Stimulated activated CD4-positive, alpha-beta T cell treated with anti-CD3 and anti-CD28 coated beads, Interleukin-2, amount 100 ng/mL, for 4 hours (primary cell): ENCODE data around the gene MAN1A1.

Source experiments
- DNase-seq: peaks from one replicate; pipeline ENCODE4 v3.0.0-alpha.2; 2020; ENCODE audit warnings: low read depth

MAN1A1 gene

DNA sequence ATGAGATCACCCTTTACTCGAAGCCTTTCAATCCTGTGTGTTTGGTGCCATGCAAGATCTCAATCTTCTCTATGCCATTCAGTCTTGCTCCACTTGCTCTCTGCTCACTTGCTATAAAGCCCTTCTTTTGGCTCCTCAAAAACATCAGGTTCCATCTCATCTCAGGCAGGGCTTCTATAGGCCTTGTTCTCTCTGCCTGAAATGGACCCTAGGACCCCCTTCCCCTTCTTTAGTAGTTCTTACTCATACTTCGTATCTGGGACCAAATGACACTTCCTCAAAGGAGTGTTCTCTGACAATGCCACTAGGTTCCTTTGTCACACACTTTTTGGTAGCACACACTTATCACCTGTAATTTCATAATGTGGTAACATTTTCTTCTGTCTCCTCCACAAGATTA is 154.4 kb downstream of the MAN1A1 start:
- DNase-seq, result no peak

DNA sequence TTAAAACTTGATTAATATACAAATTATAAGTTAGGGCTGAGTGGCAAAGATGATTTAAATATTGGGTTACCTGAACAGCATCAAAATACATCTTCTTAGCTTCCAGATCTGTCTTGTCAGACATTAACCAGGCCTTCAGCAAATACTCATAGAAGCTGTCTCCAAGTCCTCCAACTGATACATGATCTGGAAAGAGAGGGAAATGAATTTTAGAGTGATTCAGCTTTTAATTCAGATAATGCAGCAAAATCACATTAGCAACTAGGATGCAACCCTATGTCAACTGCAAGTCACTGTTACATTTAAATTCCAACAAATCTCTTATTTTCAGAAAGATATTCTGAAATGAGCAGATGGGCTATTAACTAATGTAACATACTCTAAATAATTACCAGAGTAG is 155.9 kb downstream of the MAN1A1 start:
- DNase-seq, result no peak

DNA sequence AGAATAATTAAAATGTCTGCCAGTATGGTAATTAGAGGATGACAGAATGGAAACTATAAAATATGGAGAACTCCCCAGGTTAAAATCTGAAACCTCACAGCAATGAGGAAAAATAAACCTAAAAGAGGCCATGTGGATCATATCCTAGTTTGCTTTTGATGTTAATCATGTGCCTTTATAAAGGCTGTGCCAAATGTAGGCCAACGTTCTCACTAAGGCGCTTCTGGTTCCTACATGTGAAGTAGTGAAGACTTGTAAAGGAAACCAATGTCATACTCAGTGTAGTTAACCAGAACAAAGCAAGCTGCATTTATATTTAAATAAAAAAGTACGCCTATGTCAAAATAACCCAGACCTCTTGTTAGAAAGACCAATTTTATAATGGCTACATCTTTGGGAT is 157.4 kb downstream of the MAN1A1 start:
- DNase-seq, result no peak

DNA sequence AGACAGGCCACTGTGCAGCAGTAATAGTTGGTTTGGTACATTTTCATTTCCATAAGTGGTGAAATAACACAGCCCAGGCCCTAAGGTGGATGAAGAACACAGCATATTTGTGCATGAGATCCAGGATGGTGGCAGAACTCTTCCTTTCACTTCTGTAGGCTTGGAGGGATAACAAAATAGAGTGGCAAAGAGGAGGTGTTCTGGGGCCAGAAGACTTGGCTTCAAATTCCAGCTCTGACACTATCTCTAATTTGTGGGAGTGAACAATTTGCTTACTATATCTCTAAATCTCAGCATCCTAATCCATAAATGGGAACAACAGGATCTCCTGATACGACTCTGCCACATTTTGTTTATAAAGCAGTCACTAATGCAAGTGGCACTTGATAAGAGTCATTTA is 159.4 kb downstream of the MAN1A1 start:
- no peak for DNase-seq

DNA sequence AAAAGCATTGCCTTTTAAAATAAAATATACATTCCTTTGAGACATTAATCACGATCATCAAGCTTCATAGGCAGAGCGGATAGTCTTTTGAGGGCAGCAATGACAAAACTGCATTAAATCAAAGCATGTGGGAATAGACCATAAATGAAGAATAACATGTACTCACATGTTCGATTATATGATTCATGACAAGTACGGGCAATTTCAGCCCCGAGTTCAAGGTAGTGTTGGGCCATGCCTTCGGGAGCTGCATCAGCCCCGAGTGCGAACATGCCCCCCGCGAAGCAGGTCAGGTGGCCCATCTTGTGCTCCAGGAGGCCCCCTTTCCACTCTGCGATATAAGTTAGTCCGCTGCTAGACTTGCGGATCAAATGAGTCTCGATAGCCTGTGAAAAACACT is 160.1 kb downstream of the MAN1A1 start:
- no peak for DNase-seq

DNA sequence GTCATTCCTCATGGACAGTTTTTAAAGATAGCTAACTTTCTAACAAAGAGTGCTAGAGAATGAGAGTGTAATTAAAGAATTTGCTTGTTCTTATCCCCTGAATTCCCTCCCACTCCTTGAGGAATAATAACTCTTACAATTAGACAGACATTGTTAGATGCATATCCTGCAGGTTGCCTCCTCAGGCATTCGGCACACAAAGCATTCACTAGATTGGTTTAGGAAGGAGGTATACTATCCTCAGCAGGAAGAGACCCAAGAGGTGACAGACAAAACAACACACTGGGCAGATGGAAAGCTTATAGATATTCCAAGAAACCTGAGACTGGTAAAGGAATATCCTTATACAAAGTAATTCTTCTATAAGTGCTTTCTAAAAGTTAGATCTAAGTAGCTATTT is 162.0 kb downstream of the MAN1A1 start:
- DNase-seq, result no peak

DNA sequence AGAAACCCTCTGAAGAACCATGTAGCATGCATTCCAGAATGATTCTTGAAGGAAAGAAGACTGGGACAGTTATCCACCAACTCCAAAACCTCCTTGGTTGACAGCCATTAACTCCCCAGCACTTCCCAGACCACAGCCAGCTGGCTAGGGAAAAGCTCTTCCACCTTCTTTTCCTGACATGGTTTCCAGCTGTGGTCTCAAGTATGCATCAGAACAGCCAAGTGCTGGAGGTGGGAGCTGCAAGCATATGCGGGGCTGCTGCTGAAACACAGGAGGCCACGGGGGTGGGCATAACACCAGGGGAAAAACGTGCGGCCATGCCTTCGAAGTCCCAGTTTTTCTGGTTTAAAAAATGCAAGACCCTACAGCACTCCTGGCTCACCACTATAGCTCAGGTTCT is 163.1 kb downstream of the MAN1A1 start:
- DNase-seq, result no peak

DNA sequence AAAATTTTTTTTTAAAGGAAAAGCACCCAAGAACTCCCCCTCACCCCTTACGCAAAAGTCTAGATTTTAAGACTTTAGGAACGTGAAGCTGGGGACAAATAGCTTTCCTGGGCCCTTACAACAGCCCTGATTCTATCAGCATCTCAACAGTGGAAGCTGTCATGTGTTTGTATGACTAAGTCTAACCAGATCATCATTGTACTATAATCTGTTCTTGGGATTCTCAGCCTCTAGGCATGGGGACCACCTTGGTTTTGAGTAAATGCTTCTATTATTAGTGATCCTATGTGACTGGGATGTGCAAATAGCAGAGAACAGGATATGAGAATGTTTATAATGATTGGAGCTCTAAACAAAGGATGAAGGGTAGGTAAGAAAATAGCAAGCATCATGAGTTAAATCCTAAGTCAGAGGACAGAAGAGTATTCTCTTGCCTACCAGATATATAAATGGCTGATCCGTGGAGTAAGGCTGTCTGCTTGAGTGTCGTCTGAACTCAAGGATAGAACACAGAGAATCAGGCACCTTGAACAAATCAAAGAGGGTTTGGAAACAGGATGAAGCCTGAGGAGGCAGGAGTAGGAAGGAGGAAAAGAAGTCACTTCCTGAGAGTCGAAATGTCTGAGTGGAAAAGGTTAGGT is 165.4 kb downstream of the MAN1A1 start:
- DNase-seq, result no peak

DNA sequence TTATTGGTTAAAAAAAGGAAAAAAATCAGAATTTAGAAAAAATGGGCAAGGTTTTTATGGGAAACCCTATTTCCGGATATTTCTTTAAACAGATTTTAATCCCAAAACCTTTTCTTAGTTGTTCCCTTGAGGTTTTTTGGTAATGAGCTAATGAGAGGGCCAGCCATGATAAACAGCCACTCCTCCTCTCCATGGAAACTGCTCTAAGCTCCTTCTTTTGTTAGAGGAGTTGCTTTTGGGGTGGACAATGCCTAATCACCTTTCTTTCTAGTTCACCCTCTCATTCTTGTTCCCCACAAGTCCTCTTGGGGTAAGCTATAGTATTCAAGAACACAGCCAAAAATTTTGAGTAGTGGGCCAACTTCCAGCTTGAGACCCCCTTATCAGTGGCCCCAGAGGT is 166.1 kb downstream of the MAN1A1 start:
- no peak for DNase-seq

DNA sequence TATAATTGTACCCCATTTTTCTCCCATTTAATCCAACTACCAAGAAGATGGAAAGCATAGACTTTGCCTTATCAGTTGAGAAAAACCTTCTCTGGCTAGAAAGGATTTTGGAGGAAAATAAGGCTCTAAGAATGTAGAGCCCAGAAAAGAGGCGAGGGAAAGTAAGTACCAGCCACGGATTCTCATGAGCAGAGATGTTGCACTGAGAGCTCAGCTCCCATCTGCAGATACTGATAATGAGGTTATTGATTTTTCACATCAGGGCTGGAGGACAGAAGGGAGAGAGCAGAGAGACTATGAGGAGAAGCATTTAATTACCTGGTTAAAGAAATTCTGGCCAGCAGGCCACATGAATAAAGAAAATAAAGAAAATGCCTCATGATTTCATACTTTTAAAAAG is 166.7 kb downstream of the MAN1A1 start:
- no peak for DNase-seq

DNA sequence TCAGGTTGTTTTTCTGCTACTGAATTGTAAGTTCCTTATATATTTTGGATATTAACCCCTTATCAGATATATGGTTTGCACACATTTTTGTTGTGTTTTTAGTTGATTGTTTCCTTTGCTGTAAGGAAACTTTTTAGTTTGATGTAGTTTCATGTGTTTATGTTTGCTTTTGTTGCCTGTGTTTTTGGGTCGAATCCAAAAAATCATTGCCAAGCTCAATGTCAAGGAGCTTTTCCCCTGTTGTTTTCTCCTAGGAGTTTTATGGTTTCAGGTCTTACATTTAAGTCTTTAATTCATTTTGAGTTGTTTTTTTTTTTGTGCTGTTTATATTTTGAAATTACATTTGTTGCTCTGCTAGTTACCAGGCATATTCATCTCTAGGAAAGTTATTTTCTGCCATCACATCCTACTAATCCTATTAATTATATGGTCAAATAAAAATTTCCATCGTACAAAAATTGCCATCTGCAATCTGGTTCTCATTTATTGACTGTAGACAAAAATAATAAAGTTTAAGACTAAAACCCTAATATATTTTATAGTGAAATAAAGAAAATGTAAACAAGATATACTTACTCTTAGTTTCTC is 167.3 kb downstream of the MAN1A1 start:
- DNase-seq, result no peak

DNA sequence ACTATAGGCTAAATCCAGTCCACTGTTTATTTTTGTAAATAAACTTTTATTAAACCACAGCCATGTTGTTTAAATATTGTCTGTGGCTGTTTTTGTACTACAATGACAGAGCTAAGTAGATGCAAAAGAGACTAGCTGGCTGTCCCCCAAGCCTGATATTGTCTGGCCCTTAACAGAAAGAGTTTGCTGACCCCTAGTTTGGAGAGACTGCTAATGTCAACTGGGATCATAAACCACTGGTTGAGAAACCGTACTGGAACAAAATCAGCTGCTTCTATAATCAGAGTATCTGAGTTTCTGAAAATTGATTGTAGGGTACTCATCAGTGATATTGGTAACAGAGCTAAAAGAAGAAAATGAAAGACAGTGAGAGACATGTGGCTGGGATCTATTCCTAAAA is 168.5 kb downstream of the MAN1A1 start:
- no peak for DNase-seq

DNA sequence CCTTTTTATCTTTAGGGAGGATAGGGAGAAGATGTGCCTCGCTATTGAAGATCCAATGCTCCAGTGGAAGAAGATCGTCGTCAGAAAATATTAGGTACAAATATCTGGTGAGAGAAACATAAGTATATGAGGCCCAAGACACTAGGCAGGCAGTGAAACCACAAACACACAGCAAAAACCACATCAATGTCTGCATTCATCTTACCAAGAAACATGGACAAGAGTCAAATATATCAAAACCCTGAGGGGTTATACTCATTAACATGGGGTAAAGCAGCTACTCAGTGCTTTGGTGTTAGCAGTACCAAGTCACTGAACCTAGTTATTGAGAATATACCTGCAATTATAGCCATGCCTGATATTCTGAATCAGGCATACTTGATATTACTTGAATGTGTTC is 169.7 kb downstream of the MAN1A1 start:
- DNase-seq, result no peak

DNA sequence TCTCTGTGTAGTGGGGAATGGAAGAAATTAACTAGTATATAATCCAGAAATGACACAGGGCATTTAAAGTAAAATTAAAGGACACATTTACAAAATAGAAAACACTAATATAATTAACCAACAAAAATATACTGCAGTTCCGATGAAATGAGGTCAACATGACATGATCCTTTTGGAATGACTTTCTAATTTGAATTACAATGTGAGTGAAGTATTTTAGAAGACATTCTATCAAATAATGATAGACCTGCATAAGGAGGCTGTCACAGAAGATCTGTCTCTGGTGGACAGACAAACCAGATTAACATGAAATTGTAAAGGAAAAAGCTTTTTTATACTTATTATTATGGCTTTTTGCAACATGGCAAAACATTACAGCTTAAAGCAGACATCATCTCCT is 170.5 kb downstream of the MAN1A1 start:
- DNase-seq, result no peak

DNA sequence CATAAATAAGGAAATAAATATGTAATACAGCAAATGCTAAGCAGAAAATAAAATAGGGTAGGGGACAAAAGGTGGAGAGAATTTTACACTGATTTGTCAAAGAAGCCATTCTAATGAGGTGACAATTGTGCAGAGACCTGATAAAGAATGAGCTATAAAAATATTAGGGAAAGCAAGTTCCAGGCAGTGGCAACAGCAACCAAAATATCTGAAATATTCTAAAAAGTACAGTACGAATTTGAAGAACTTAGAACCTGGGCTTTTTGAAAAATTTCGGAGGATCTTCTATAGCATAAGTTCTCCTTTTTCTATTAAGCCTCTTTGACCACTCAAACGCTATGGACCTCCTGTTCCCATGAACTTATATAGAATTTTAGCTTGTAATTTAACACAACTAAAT is 173.1 kb downstream of the MAN1A1 start:
- no peak for DNase-seq

DNA sequence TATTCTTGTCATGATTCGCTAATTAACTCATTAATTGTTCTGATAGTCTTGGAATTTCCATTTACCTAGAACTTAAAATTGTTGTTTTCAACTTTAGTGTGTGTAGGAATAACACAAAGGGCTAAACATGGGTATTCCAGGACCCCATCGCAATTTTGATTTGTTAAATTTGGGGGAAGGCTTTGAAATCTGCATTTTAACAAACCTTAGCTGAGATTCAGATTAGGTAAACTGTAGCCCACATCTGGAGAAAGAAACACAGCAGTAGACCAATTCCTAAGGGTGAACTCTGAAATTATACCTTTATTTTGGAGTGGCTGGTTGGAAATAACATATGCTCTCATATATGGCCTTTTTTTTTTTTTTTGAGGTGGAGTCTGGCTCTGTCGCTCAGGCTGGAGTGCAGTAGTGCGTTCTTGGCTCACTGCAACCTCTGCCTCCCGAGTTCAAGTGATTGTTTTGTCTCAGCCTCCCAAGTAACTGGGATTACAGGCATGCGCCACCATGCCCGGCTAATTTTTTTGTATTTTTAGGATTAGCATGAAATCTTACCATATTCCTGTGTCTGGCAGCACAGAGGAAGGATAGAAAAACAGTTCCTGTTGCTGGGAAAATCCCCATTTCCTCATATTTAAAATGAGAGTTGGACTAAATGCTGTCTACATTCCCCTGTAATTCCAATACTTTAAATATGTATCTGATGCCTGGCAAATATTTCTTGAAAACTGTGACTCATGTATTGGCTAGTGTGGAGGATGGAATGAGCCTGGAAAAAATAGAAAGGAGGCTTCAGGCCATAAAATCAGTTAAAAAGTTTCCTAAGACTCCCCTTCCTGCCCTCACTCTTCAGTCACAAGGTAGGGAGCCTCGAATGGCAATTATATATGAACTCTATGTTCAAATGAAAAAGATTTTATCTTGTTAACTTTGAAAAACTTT is 174.4 kb downstream of the MAN1A1 start:
- DNase-seq, result no peak

DNA sequence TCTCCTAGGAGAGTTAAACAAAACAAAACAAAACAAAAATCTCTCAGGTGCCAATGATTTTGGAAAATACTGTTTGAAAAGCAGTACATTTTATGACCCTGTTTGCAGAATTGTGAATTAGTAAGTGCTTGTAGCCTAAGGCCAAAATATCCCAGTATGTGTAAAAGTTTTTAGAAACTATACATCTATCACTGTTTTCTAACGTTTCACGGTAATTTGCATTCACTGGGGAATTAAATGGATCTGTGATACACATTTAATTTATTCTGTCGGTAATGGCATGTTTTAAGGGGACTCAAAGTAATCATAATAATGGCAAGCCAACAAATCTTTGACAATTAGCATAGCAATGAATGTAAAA is 175.5 kb downstream of the MAN1A1 start:
- no peak for DNase-seq

DNA sequence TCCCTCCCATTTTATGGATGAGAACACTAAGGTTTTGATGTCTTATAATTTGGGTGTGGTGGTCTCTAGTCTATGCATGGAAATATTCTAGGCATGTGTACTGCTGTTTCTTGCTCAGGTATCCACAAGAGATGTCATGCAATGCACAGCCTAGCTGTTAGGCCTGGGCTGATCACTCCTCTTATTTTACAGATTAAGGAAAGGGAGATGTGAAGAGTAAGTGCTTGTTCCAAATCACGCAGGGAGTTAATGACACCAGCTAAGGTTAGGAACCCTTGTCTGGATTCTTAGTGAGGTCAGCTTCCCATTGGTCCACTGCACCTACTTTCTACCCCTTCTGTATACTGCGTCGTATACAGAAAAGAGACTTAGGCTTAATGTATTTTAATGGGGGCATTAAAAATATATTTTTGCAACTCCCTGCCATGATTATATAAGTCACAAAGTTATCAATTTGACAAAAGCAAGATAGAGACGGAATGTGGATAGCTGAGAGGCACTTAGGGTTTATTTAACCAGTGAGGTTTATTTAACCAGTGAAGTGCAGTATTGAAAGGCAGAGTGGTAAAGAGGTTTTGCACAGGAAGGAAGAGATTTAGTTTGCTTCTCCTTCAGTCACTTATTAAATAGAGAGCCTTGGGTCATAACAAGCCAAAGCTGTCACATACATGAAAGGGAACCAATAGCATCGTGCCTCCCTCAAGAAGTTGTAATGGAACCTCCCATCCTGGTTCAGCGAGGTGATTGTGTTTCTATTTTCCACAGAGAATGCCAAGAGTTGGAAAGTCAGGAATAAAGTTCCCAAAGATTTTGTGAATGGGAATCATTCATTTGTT is 176.1 kb downstream of the MAN1A1 start:
- DNase-seq, result no peak

DNA sequence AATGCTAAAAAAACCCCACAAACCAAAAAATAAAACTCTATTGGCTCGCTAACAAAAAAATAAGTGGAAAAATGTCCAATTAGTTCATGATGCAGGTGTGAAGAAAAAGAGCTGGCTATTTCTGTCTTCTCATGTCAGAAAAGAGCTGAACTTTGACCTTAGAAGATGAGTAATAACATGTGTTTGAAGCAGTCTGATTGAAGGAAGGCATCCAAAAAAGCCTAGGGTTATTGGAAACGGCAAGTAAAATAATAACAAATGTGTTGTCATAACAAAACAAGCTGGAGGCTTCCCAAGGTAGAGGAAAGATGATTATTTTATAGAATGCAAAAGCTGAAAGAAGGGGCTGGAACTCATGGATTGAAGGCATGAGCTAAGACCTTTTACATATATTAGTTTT is 176.7 kb downstream of the MAN1A1 start:
- no peak for DNase-seq

DNA sequence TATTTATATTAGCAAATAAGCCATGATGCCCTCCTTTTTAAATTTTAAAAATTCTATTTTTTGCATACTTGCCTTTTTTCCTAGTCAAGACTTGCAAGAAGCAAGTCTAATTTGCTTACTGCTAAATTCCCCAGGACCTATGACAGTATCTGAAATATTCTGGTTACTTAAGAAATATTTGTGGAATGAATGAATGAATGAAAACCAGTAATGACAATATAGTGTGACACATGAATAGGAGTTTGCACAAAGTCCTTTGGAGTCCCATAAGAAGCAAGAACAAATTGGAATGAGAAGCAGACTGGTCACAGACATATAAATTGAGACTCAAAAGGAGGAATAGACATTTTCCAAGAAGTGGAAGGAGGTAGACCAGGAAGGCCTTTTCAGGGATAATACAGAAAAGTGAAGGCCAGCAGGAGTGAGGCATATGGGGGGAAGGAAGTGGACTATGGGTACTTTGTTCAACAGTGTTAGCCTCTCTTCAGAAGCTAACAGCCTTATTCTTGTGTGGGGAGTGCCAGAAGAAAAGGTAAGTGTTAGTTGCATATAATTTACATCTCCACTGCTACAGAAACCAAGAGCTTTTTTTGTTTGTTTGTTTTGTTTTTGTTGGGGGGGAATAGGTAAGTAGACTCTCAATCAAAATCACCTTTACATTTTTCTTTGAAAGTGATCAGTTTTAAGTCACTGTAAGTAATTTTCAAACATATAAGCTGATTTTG is 177.5 kb downstream of the MAN1A1 start:
- no peak for DNase-seq

DNA sequence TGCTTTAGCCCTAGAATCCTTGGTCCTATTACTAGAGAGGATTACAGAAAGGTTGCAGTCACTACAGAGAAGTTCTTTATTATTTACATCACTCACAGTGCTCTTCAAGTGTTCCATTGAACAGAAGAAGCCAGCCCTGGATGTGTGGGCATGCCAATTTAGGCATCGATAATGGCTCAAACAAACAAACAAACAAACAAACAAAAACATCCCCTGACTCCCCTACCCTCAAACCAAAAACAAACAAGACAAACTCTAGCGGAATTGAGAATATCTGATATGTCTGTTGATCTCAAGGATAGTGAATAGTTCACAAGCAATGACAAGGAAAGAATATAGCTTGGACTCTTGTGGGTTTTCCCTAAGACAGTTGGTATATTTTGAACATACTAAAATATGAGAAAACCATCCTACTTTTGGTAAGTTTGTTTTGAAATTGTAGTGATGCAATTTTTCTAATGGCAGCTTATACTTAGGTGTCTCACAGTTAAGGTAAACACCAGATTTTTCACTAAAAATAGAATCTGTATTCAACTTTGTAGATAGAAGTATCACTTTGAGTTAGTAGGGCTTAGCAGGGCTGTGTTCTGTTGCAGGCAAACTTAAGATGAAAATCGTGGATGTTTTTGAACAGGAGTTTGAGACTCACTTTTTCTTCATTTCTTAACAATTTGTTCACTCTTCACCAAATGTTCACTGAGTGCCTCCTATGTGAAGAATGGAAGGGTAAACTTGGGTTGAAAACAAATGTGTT is 178.3 kb downstream of the MAN1A1 start:
- no peak for DNase-seq
